Measurements from ENCODE around the gene SYCE1L.

DNA sequence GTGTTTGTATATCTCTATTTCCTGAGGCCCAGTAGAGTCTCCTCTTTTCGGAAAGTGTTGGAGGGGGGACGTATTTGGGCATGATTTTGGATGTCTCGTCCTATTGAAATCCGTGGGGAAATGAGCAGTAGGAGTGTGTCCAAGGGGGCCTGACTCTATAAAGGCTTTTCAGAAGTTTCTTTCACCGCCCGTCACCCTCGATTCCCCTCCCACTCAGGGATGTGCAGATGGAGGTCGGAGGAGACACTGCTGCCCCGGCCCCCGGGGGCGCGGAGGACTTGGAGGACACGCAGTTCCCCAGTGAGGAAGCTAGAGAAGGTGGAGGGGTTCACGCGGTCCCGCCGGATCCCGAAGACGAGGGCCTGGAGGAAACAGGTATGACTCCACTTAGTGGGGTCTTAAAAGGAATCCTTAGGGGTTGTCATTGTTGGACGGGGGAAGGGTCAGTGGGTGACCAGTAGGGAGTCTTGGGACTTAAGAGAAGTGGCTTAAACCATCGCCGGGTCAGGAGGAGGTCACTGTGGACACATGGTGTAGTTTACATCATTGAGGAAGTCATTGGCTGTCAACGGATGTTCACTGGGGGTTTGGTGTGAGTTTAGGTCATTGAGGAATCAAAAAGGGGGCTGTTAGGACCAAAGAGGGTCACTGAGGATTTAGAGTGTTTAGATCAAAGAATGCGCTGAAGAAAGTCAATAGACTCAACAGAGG, 7.8 kb upstream of the SYCE1L start:
- TF ChIP-seq, protein P1, sequence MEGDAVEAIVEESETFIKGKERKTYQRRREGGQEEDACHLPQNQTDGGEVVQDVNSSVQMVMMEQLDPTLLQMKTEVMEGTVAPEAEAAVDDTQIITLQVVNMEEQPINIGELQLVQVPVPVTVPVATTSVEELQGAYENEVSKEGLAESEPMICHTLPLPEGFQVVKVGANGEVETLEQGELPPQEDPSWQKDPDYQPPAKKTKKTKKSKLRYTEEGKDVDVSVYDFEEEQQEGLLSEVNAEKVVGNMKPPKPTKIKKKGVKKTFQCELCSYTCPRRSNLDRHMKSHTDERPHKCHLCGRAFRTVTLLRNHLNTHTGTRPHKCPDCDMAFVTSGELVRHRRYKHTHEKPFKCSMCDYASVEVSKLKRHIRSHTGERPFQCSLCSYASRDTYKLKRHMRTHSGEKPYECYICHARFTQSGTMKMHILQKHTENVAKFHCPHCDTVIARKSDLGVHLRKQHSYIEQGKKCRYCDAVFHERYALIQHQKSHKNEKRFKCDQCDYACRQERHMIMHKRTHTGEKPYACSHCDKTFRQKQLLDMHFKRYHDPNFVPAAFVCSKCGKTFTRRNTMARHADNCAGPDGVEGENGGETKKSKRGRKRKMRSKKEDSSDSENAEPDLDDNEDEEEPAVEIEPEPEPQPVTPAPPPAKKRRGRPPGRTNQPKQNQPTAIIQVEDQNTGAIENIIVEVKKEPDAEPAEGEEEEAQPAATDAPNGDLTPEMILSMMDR (IDR thresholded peaks at IDR 0.05) = no peak
- no peak for TF ChIP-seq POLR2A (IDR thresholded peaks at IDR 0.05)

All from testis (tissue), 2 donors.